Thymus (tissue), 11 donors: Measurements from ENCODE around the gene KIAA2012. TPM values are rescaled to one million over a fixed set of nuclear protein-coding genes. Genes with fewer than 3 reads are reported as not detected.
A peak's percentile ranks its signal among the peaks of the same experiment; 100 is the strongest.

Experiments used
- DNase-seq, 9 donors: peaks; one replicate each; pipeline ENCODE4 v3.0.0-alpha.2; 2013; ENCODE audit warnings: low spot score in 9 of 9, low read depth in 6 of 9, missing footprints in 1 of 9
- H3K27ac ChIP-seq, 2 donors: one replicate each; pipeline ENCODE4 v1.5.1; 2013; ENCODE audit warnings: control low read depth in 1 of 2, low read depth in 1 of 2, low read length in 1 of 2, mild to moderate bottlenecking in 1 of 2, moderate library complexity in 1 of 2
- H3K27me3 ChIP-seq, 2 donors: one replicate each; pipeline ENCODE4 v1.5.1; 2013; ENCODE audit warnings: low read length in 1 of 2; ENCODE audit not compliant: control insufficient read depth in 2 of 2, insufficient read depth in 1 of 2
- H3K36me3 ChIP-seq, 2 donors: one replicate each; pipeline ENCODE4 v1.5.1; 2013; ENCODE audit warnings: low read length in 1 of 2, mild to moderate bottlenecking in 1 of 2, moderate library complexity in 1 of 2; ENCODE audit not compliant: control insufficient read depth in 2 of 2, insufficient read depth in 2 of 2
- H3K4me1 ChIP-seq, 2 donors: one replicate each; pipeline ENCODE4 v1.5.1; 2013; ENCODE audit warnings: low read length in 2 of 2; ENCODE audit not compliant: control insufficient read depth in 2 of 2, insufficient read depth in 2 of 2
- H3K4me3 ChIP-seq, 2 donors: one replicate each; pipeline ENCODE4 v1.5.1; 2013; ENCODE audit warnings: low read length in 2 of 2, control low read depth in 1 of 2, mild to moderate bottlenecking in 1 of 2
- H3K9me3 ChIP-seq, 2 donors: one replicate each; pipeline ENCODE4 v1.5.1; 2013; ENCODE audit warnings: low read length in 1 of 2, mild to moderate bottlenecking in 1 of 2; ENCODE audit not compliant: control insufficient read depth in 2 of 2, insufficient read depth in 1 of 2
- WGBS: extraction: QIAGEN DNeasy Blood & Tissue Kit; methylation state at CpG from one replicate; pipeline ENCODE4 v1.1.7; 2013; 5-methylcytosine and 5-hydroxymethylcytosine counted together
- polyA plus RNA-seq: library from polyadenylated mRNA; stranded (reverse); fragments of 200-250 nt; gene quantifications from one replicate; pipeline ENCODE4 v1.2.3, GENCODE V29; 2013
- total RNA-seq: library from RNA; stranded (reverse); fragments of 120-200 nt; gene quantifications from one replicate; pipeline ENCODE4 v1.2.4, GENCODE V29; 2013
- donor health status: healthy.

Gene KIAA2012
- total and polyA plus RNA-seq, 2 donors, result 0.05 to 0.19 TPM

DNA sequence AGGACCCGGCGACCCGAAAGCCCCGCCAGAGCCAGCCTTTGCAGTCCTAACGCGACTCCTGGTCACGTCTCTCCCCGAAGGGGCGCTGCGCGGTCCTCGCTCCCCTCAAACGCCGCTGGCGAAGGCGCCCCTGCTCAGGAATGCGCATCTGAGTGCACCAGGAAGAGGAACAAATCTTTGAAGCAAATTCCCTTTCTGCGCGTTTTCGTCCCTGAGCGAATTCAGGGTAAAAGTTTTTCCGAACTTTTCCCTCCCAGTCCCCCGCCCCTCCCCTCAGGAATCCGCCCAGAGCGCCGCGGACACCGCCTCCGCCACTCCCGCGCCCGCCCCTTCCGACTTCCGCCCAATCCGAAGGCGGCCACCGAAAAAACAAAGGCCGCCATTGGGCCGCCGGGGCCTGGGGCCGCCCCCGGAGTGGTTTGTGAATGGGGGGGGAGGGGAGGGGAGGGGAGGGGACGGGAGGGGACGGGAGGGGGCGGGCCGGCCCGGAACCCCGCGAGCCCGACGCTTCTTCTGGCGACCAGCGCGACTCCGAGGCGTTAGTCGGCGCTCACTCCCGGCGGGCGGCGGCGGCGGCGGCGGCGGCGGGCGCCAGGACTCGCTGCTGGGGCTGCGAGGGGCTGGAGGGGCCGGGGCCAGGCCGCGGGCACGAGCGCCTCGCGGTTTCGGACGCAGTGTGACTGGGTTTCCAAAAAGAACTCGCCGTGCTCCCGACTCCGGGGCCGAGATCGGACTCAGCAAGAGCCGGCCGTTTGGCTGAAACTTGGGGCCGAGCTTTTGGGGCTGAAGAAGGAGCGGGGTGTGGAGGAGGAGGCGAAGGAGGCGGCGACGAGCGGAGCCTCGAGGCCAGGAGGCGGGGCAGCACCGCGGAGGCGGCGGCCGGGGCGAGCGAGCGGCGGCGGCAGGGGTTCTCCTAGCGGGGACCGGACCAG is 39.5 kb upstream of the KIAA2012 start, which contains the start of gene FZD7:
FZD7 (plus strand) TSS at position 539 of the 932 bp plus-strand sequence. CDS start 793 bp downstream, outside the sequence.
- peaks cover 7 to 30% of the 10 kb centered on the region in 2 donors for H3K4me1 ChIP-seq
- peak; percentile 55 to 91 (median 80) for DNase-seq
- WGBS, result under 1% methylated on average over 107 of the region's 109 CpGs

DNA sequence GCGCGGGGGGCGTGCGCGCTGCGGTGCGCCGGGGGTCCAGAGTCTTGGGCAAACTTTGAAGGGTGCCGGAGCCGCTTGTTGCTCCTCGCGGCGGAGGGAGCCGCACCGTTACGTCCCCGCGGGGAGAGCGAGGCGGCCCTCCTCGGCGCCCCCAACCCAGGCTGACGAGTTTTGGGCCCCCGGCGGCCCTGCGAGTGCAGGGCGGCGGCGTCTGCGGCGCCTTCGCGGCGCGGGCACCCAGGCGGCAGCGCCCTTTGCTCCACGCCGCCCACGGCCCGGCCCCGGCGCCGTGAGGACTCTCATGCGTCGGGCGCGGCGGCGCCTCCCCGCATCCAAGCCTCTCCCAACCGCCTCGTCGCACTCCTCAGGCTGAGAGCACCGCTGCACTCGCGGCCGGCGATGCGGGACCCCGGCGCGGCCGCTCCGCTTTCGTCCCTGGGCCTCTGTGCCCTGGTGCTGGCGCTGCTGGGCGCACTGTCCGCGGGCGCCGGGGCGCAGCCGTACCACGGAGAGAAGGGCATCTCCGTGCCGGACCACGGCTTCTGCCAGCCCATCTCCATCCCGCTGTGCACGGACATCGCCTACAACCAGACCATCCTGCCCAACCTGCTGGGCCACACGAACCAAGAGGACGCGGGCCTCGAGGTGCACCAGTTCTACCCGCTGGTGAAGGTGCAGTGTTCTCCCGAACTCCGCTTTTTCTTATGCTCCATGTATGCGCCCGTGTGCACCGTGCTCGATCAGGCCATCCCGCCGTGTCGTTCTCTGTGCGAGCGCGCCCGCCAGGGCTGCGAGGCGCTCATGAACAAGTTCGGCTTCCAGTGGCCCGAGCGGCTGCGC is 38.6 kb upstream of the KIAA2012 start:
- peak in 2 of 9 donors; percentile 37 to 51 for DNase-seq

More for the DNA sequence above, 39.5 kb upstream of the KIAA2012 start, which contains the start of gene FZD7:
- Histone ChIP-seq H3K9me3 (peaks cover 3 to 10% of the 10 kb centered on the region in 2 donors), H3K36me3 (no peaks in the 10 kb centered on the region), H3K4me3 (peak within 1 kb of the TSS; percentile 61 to 83), H3K27me3 (peaks cover 56 to 92% of the 10 kb centered on the region in 2 donors), H3K27ac (peak within 1 kb of the TSS; percentile 53 to 81)

GRCh38 chr2:202035089-202035940 is 37.7 kb upstream of the KIAA2012 start:
- peaks cover 7 to 32% of the 10 kb centered on the region in 2 donors for H3K4me1 ChIP-seq
- 29% methylated on average over 78 of the region's 78 CpGs for WGBS
- DNase-seq, result peak in 2 of 9 donors; percentile 13 to 33
- H3K36me3 ChIP-seq, result no peaks in the 10 kb centered on the region
- peak overlapping the region; percentile 12 to 83 for H3K4me3 ChIP-seq
- H3K9me3 ChIP-seq, result peaks cover 3 to 10% of the 10 kb centered on the region in 2 donors
- H3K27ac ChIP-seq, result no peak overlapping the region
- H3K27me3 ChIP-seq, result peaks cover 60 to 96% of the 10 kb centered on the region in 2 donors

More for the DNA sequence above, 38.6 kb upstream of the KIAA2012 start:
- Histone ChIP-seq H3K36me3 (no peaks in the 10 kb centered on the region), H3K4me1 (peaks cover 7 to 32% of the 10 kb centered on the region in 2 donors), H3K9me3 (peaks cover 3 to 10% of the 10 kb centered on the region in 2 donors), H3K27me3 (peaks cover 63 to 96% of the 10 kb centered on the region in 2 donors), H3K27ac (peak overlapping the region in 1 of 2 donors; percentile 27), H3K4me3 (peak overlapping the region; percentile 54 to 83)
- WGBS, result under 1% methylated on average over 105 of the region's 105 CpGs

DNA sequence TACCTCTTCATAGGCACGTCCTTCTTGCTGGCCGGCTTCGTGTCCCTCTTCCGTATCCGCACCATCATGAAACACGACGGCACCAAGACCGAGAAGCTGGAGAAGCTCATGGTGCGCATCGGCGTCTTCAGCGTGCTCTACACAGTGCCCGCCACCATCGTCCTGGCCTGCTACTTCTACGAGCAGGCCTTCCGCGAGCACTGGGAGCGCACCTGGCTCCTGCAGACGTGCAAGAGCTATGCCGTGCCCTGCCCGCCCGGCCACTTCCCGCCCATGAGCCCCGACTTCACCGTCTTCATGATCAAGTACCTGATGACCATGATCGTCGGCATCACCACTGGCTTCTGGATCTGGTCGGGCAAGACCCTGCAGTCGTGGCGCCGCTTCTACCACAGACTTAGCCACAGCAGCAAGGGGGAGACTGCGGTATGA is 37.1 kb upstream of the KIAA2012 start:
- peaks cover 53 to 96% of the 10 kb centered on the region in 2 donors for H3K27me3 ChIP-seq
- H3K9me3 ChIP-seq, result peaks cover 3 to 10% of the 10 kb centered on the region in 2 donors
- peaks cover 7 to 32% of the 10 kb centered on the region in 2 donors for H3K4me1 ChIP-seq
- H3K36me3 ChIP-seq, result no peaks in the 10 kb centered on the region
- DNase-seq, result no peak
- 92% methylated on average over 32 of the region's 32 CpGs for WGBS
- no peak overlapping the region for H3K27ac ChIP-seq
- no peak overlapping the region for H3K4me3 ChIP-seq

GRCh38 chr2:202036601-202037037 is 36.4 kb upstream of the KIAA2012 start:
- 87% methylated on average over 15 of the region's 15 CpGs for WGBS
- DNase-seq, result no peak
- Histone ChIP-seq H3K9me3 (peaks cover 3 to 10% of the 10 kb centered on the region in 2 donors), H3K4me3 (no peak overlapping the region), H3K4me1 (peaks cover 7 to 32% of the 10 kb centered on the region in 2 donors), H3K27ac (no peak overlapping the region), H3K36me3 (no peaks in the 10 kb centered on the region), H3K27me3 (peaks cover 47 to 96% of the 10 kb centered on the region in 2 donors)

GRCh38 chr2:202037086-202037485 is 36.0 kb upstream of the KIAA2012 start:
- H3K4me3 ChIP-seq, result no peak overlapping the region
- H3K27ac ChIP-seq, result no peak overlapping the region
- no peaks in the 10 kb centered on the region for H3K36me3 ChIP-seq
- H3K27me3 ChIP-seq, result peaks cover 44 to 91% of the 10 kb centered on the region in 2 donors
- H3K4me1 ChIP-seq, result peaks cover 7 to 32% of the 10 kb centered on the region in 2 donors
- DNase-seq, result no peak
- H3K9me3 ChIP-seq, result peaks cover 3 to 10% of the 10 kb centered on the region in 2 donors
- 88% methylated on average over 7 of the region's 7 CpGs for WGBS

DNA sequence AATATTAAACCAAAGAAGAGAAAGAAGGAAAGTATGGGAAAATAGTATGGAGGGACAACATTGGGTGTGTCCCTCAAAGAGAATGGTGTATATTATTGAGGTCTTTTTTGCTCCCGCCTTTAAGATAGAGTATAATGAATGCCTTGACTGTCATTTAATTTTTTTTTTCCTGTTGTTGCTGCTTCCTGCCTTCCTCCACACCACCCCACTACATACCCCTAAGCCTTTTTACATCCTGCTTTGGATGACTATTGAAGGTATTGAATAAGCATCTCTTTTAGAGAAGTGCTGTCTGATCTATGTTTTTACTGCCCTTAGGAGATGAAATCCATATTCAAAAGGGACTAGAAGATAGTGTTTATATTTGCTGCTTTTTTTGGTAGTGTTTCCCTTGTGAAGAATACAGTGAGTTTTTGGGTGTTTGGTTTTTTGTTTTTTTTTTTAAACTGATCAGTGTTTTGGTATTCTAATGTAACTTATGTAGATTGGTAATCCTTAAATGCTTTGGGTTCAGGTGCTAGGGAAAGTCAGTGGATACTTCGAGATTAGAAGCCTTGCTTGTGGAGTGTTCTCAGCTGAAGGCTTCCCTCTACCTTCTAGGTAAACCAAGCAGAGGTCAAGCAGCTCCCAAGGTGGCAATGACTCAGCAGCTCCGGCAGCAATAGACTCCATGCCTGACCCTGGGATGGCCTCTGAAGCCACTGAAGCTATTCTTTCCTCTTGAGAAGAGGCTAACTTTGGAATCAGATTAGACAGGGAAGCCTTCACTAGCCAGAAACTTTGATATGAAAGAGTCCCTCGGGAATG is 34.4 kb upstream of the KIAA2012 start:
- 87% methylated on average over 4 of the region's 4 CpGs for WGBS
- Histone ChIP-seq H3K36me3 (no peaks in the 10 kb centered on the region), H3K4me1 (peaks cover 2 to 19% of the 10 kb centered on the region in 2 donors), H3K9me3 (peaks cover 3 to 10% of the 10 kb centered on the region in 2 donors), H3K27ac (no peak overlapping the region), H3K4me3 (no peak overlapping the region), H3K27me3 (peaks cover 42 to 83% of the 10 kb centered on the region in 2 donors)
- no peak for DNase-seq
